ENCODE results near the gene LCN6.
A peak's percentile ranks its signal among the peaks of the same experiment; 100 is the strongest.
"Not testable (repeated sequence)": the region's sequence is repeated elsewhere in the genome, so short reads cannot be mapped to it uniquely, and the experiment has no call there.

LCN6 gene

DNA sequence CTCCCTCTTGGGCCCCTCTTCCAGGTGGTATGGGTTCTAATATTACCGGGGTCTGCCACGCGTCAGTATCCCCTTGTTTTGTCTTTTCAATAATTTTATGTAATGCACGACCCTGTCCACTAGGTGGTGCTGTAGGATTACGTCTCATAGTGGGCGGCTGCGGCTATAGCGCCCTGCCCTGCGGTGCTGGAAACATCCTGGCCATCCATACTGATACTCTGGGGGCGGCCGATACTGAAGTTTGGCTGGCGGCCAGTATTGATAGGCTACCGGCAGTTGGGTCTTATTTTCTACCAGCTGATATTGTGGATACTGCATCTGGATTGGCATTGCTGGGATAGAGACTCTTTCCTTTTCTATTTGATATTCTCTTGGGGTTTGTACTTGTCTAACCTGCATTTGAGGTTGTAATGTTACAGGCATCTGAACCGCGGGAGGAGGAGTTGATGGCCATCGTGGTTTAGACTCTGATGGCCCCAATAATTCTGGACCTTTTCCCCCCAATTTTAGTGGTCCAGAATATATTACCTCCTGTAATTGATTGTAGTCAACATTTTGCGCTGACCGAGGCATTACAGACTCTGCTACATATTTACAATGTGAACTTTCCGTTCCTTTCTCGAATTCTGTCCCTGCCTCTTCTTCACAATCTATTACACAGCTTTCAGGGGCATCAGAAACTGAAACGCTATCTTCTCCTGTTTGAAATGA lies 39.5 kb upstream of the LCN6 start:
- no peak overlapping the region for H3K9ac ChIP-seq (ENCODE audit: low read length)
- H3K27ac ChIP-seq (ENCODE audit: low read depth, low read length) = no peak overlapping the region
- no peaks in the 10 kb centered on the region for H3K79me2 ChIP-seq (ENCODE audit: insufficient read depth, low read length)
- H3K27me3 ChIP-seq (ENCODE audit: low read length) = no peaks in the 10 kb centered on the region
- H3K4me3 ChIP-seq (ENCODE audit: insufficient read depth, low read length, poor library complexity, severe bottlenecking) = no peak overlapping the region
- H3K36me3 ChIP-seq (ENCODE audit: low read length) = no peaks in the 10 kb centered on the region
- H3K9me2 ChIP-seq (replicated peaks; ENCODE audit: insufficient read depth, low read length) = no peaks in the 10 kb centered on the region
- H3F3A ChIP-seq (ENCODE audit: insufficient read depth) = peaks cover 6% of the 10 kb centered on the region; the same call in 1 of the 2 replicates
- H3K4me2 ChIP-seq (ENCODE audit: low read depth, low read length, poor library complexity, severe bottlenecking) = no peak overlapping the region
- H4K20me1 ChIP-seq (ENCODE audit: low read depth, low read length) = no peaks in the 10 kb centered on the region
- TF ChIP-seq, protein P1, sequence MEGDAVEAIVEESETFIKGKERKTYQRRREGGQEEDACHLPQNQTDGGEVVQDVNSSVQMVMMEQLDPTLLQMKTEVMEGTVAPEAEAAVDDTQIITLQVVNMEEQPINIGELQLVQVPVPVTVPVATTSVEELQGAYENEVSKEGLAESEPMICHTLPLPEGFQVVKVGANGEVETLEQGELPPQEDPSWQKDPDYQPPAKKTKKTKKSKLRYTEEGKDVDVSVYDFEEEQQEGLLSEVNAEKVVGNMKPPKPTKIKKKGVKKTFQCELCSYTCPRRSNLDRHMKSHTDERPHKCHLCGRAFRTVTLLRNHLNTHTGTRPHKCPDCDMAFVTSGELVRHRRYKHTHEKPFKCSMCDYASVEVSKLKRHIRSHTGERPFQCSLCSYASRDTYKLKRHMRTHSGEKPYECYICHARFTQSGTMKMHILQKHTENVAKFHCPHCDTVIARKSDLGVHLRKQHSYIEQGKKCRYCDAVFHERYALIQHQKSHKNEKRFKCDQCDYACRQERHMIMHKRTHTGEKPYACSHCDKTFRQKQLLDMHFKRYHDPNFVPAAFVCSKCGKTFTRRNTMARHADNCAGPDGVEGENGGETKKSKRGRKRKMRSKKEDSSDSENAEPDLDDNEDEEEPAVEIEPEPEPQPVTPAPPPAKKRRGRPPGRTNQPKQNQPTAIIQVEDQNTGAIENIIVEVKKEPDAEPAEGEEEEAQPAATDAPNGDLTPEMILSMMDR (IDR thresholded peaks at IDR 0.05; ENCODE audit: insufficient read depth, low read length, poor library complexity, severe bottlenecking) = peak; percentile 67
- no peak for TF ChIP-seq EZH2phosphoT487 (conservative IDR thresholded peaks at IDR 0.05; ENCODE audit: low read length)
- no peaks in the 10 kb centered on the region for H3K9me3 ChIP-seq (ENCODE audit: insufficient read depth, low read length)
- no peak overlapping the region for H2AFZ ChIP-seq (ENCODE audit: low read depth, low read length, severe bottlenecking)

DNA sequence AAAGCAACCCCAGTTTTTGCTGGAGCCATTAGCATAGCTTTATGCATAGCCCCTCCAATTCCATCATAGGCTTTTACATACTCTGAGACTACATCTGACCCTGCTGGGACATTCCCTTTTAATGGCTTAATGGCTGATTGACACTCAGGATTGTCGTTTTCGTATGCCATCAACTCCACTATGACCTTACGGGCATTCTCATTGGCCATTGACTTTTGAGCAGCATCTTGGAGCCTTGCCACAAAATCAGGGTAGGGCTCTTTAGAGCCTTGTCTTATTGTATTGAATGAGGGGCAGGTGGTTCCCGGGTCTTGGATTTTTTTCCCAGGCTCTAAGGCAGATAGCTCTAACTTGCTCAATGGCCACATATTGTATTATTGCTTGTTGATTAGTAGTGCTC lies 38.7 kb upstream of the LCN6 start:
- H3K79me2 ChIP-seq (ENCODE audit: insufficient read depth, low read length); H3K9ac ChIP-seq (ENCODE audit: low read length); H3K4me3 ChIP-seq (ENCODE audit: insufficient read depth, low read length, poor library complexity, severe bottlenecking); H3K9me3 ChIP-seq (ENCODE audit: insufficient read depth, low read length); H3K4me2 ChIP-seq (ENCODE audit: low read depth, low read length, poor library complexity, severe bottlenecking); H4K20me1 ChIP-seq (ENCODE audit: low read depth, low read length); H3K27me3 ChIP-seq (ENCODE audit: low read length); H3K27ac ChIP-seq (ENCODE audit: low read depth, low read length); H3K36me3 ChIP-seq (ENCODE audit: low read length); H3F3A ChIP-seq (ENCODE audit: insufficient read depth); H2AFZ ChIP-seq (ENCODE audit: low read depth, low read length, severe bottlenecking); H3K9me2 ChIP-seq (replicated peaks; ENCODE audit: insufficient read depth, low read length): not testable (repeated sequence)

DNA sequence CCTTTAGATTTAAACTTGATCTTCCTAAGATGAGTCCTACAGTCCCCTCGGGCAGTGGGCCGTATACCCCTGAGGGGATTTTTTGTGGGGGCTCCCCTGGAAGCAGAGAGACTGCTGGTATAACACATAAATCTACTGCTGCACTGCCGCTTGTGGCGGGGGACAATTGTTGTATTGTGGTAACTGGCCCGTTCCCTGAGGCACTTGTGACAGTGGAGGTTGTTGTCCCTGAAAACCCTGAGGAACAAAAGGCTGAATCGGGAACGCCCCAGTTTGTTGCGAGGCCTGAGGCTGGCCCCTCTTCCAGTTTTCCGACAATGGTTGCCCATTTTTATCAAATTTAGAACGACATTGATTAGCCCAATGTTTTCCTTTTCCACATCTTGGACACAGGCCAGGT lies 38.1 kb upstream of the LCN6 start:
- no peaks in the 10 kb centered on the region for H3K36me3 ChIP-seq (ENCODE audit: low read length)
- no peak overlapping the region for H3K4me3 ChIP-seq (ENCODE audit: insufficient read depth, low read length, poor library complexity, severe bottlenecking)
- H2AFZ ChIP-seq (ENCODE audit: low read depth, low read length, severe bottlenecking) = no peak overlapping the region
- H3K9me2 ChIP-seq (replicated peaks; ENCODE audit: insufficient read depth, low read length) = no peaks in the 10 kb centered on the region
- no peak overlapping the region for H3K27ac ChIP-seq (ENCODE audit: low read depth, low read length)
- H3K79me2 ChIP-seq (ENCODE audit: insufficient read depth, low read length) = no peaks in the 10 kb centered on the region
- no peaks in the 10 kb centered on the region for H4K20me1 ChIP-seq (ENCODE audit: low read depth, low read length)
- H3K27me3 ChIP-seq (ENCODE audit: low read length) = no peaks in the 10 kb centered on the region
- H3K9ac ChIP-seq (ENCODE audit: low read length) = no peak overlapping the region
- H3K4me2 ChIP-seq (ENCODE audit: low read depth, low read length, poor library complexity, severe bottlenecking) = no peak overlapping the region
- H3F3A ChIP-seq (ENCODE audit: insufficient read depth) = peaks cover 6% of the 10 kb centered on the region; the same call in 1 of the 2 replicates
- no peaks in the 10 kb centered on the region for H3K9me3 ChIP-seq (ENCODE audit: insufficient read depth, low read length)
- TF ChIP-seq, protein P1 (IDR thresholded peaks at IDR 0.05; ENCODE audit: insufficient read depth, low read length, poor library complexity, severe bottlenecking) = no peak
- no peak for TF ChIP-seq EZH2phosphoT487 (conservative IDR thresholded peaks at IDR 0.05; ENCODE audit: low read length)

DNA sequence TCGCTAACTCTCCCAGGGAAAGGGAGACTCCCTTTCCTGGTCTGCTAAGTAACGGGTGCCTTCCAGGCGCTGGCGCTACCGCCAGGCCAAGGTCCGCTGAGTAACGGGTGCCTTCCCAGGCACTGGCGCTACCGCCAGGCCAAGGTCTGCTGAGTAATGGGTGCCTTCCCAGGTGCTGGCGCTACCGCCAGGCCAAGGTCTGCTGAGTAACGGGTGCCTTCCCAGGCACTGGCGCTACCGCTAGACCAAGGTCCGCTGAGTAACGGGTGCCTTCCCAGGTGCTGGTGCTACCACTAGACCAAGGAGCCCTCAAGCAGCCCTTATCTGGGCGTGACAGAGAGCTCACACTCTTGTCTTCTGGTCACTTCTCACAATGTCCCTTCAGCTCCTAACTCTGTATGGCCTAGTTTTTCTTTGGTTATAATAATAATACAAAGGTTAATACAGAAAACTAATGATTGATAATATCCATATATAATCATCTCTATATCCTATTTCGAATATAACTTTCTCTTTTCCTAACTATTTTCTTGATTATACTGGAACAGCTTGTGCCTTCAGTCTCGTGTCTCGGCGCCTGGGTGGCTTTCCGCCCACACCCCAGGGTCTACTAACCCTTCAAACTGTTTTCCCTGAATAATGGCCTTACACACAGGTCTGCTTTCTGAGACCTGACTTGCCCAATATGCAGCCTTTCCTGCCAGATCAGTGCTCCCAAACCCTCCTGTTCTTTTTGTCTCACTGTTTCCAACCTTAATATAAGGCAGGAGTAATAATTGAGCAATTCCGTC lies 37.4 kb upstream of the LCN6 start:
- not testable (repeated sequence) for H3K27me3 ChIP-seq (ENCODE audit: low read length); H3K4me2 ChIP-seq (ENCODE audit: low read depth, low read length, poor library complexity, severe bottlenecking); H3K9me2 ChIP-seq (replicated peaks; ENCODE audit: insufficient read depth, low read length); H3K9me3 ChIP-seq (ENCODE audit: insufficient read depth, low read length); H3K27ac ChIP-seq (ENCODE audit: low read depth, low read length); H3K79me2 ChIP-seq (ENCODE audit: insufficient read depth, low read length); H3K36me3 ChIP-seq (ENCODE audit: low read length); H4K20me1 ChIP-seq (ENCODE audit: low read depth, low read length); H3K4me3 ChIP-seq (ENCODE audit: insufficient read depth, low read length, poor library complexity, severe bottlenecking); H3F3A ChIP-seq (ENCODE audit: insufficient read depth); H2AFZ ChIP-seq (ENCODE audit: low read depth, low read length, severe bottlenecking); H3K9ac ChIP-seq (ENCODE audit: low read length)

All from SU-DHL-6 (cell line).